ENCODE measurements around the gene AASDH.

AASDH gene, protein sequence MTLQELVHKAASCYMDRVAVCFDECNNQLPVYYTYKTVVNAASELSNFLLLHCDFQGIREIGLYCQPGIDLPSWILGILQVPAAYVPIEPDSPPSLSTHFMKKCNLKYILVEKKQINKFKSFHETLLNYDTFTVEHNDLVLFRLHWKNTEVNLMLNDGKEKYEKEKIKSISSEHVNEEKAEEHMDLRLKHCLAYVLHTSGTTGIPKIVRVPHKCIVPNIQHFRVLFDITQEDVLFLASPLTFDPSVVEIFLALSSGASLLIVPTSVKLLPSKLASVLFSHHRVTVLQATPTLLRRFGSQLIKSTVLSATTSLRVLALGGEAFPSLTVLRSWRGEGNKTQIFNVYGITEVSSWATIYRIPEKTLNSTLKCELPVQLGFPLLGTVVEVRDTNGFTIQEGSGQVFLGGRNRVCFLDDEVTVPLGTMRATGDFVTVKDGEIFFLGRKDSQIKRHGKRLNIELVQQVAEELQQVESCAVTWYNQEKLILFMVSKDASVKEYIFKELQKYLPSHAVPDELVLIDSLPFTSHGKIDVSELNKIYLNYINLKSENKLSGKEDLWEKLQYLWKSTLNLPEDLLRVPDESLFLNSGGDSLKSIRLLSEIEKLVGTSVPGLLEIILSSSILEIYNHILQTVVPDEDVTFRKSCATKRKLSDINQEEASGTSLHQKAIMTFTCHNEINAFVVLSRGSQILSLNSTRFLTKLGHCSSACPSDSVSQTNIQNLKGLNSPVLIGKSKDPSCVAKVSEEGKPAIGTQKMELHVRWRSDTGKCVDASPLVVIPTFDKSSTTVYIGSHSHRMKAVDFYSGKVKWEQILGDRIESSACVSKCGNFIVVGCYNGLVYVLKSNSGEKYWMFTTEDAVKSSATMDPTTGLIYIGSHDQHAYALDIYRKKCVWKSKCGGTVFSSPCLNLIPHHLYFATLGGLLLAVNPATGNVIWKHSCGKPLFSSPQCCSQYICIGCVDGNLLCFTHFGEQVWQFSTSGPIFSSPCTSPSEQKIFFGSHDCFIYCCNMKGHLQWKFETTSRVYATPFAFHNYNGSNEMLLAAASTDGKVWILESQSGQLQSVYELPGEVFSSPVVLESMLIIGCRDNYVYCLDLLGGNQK

DNA sequence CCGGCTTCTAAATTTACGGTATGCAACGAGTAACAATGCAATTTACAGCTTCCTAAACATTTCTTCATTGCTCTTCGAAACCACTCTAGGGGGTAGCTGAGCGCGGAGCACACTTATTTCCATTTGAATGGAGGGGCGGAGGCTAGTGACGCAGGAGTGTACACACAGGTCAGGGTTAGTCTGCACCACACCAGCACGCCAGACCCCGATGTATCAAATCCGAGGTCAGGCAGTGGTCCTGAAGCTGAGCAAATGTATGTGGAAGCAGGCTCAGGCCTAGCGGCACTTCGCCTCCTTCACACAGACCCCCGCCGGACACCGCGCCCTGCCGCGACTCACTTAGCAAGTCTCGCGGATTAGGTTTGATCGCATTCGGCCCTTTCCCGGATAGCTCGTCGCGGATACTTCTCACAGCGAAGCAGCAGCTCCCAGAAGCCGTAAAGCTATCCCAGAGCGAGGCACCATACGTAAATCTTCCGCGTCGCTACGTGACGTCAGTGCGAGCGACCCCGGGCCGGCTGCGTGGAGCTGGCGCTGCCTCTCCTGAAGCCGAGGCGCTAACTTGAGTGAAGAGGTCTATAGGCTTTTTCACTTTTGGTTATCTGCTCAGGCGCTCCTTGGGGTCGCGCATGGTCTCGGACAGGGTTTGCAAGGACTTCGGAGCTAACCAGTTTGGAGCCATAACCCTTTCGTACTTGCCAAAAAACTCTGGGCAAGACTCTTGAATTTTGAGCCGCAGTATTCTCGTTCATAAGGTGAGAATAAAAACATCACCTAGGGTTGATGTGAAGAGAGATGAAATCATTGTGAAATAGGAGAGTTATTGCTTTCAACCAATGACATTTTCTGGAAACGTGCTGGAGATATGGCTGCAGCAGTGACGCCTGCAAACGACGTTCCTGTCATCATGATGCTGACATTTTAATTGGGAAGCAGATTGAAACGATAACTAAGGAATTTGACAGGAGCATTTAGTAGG, at the start of gene AASDH:
Gene AASDH, minus strand, starts transcription at position 469 of the 979 bp plus-strand sequence. CDS start 3,192 bp downstream, outside the sequence.
- peak; percentile 89 to 95 for DNase-seq (ENCODE audit: low read depth in 2 of 2)

DNA sequence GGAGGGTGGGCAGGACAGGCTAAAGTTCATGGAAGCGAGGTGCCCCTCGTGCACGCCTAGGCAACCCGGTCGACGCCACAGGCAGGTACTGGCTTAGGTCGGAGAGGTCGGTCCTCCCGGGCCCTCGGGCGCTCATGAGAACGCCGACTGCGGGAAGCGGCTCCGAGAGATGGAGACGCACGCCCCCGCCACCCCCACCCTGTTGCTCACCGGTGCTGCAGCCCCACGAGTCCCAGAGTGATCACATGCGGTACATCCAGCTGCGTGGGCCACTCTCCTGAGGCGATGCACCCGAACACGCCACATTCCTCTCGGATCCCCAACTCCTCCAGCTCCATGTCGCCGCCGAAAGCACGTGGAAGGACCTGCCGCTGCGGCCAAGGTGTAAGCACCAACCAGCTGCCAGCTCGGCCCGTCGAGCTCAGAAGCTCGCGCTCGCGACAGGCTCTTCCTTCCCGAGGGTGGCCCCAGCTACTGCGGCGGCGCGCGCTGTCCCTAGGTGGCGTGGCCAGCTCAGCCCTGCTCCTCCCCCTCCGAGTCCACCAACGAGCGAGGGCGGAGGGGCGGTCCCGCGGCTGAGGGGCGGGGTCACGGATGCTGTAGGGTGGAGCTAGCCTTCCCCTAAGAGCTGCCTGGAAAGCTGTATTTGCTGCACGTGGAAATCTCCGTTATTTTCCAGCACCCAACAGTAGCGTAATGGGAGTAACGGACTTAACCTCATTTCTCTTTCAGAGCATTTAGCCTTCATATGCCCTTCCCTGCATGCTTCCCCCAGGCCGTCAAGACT, 48.0 kb upstream of the AASDH start, which contains the start of gene PPAT:
Gene PPAT, minus strand, starts transcription at position 476 of the 787 bp plus-strand sequence. Its CDS starts 138 bp downstream, at position 338.
- DNase-seq (ENCODE audit: low read depth in 2 of 2) = peak; percentile 97

DNA sequence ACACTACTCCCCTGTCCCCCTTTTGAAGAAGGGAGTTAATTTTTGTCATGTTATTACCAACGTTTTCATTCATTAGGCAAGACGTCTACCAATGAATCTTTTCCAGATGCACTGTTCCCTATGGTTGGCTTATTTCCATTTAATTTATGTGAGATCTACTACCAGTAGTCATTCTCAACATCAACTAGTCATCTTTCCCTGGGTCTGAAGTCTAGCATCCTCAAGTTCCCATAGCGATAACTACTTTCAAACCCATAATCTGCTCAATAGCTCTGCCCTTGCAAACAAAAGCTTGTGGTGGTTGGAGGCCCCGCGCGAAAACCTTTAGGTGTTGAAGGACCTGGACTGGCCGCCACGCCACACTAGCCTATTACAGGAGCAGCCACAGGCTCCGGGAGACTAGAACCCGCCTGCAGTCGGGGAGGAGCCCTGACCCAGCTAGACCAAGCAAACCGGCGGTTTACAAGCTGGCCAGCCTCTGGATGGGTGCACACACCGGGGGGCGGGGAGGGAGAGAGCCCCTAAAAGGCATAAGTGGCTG, 47.4 kb upstream of the AASDH start:
- no peak for DNase-seq (ENCODE audit: low read depth in 2 of 2)

DNA sequence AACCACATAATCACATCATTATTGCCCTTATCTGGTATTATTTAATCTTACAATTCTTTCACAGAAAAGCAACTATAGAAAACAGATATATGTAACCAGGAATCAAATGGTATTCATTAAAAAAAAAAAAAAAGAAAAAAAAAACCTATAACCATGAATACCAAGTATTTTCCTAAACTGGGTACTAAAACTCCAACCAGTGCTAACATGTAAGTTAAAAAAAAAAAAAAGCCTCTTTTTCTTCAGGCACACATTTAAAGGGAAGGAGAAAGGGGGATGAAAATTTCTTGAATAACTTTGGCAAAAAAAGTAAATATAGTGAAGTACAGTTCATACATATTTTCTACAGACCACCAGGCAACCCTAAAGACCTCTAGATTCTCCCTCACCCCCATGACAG, 46.0 kb upstream of the AASDH start:
- DNase-seq (ENCODE audit: low read depth in 2 of 2) = no peak

DNA sequence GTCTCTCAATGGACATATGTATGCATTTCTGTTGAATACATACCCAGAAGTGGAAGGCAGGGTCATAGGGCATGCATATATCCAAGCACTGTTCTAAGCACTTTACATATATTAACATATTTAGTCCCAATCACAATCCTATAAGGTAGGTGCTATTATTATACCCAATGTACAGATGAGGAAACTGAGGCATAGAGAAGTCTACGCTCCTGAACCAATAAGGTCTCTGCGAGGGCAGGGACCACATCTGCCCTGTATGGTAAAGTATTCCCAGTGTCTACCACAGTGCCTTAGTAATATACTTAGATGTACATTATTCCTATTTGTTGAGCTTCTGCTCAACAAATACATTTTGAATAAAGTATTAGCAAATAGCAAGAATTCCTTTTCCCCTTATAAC, 42.9 kb upstream of the AASDH start:
- no peak for DNase-seq (ENCODE audit: low read depth in 2 of 2)

DNA sequence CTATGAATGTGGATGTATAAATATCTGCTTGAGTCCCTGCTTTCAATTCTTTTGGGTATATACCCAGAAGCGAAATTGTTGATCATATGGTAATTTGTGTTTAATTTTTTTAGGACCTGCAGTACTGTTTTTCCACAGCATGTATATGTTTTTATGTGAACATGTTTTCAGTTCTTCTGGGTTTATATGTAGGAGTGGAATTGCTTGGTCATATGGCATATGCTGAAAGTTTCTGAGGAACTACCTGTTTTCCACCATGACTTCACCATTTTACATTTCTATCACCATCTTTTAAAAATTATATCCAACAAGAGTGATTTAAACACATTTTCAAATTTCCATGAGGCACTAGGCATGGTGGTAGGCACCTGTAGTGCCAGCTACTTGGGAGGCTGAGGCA, 39.9 kb upstream of the AASDH start:
- DNase-seq (ENCODE audit: low read depth in 2 of 2) = no peak

DNA sequence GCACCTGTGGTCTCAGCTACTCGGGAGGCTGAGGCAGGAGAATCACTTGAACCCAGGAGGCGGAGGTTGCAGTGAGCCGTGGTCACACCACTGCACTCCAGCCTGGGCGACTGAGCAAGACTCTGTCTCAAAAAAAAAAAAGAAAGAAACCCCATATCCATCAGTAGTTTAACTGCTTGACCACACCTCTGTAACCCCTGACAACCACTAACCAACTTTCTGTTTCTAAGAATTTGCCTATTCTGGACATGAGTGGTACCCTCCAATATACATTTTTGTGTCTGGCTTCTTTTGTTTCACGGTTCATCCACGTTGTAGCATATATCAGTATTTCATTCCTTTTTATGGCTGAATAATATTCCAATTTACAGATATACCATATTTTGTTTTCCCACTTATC, 39.0 kb upstream of the AASDH start:
- no peak for DNase-seq (ENCODE audit: low read depth in 2 of 2)

DNA sequence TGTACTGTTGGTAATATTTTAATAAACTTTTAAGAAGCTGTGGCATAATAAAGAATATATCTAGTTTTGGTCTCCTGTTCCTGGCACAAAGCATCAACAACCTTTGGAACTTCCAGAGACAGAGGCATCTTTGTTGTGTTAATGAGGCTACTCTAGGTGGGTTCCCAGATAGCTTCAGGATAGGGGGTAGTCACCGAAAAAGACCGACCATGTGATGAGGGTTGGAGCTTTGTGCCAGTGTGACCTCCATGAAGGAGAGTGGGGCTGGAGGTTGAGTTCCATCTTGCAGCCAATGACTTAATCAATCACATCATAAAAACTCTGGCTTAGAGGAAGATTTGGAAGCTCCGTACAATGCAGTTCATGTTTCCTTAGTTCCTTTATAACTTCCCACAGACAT, 38.2 kb upstream of the AASDH start:
- DNase-seq (ENCODE audit: low read depth in 2 of 2) = no peak

DNA sequence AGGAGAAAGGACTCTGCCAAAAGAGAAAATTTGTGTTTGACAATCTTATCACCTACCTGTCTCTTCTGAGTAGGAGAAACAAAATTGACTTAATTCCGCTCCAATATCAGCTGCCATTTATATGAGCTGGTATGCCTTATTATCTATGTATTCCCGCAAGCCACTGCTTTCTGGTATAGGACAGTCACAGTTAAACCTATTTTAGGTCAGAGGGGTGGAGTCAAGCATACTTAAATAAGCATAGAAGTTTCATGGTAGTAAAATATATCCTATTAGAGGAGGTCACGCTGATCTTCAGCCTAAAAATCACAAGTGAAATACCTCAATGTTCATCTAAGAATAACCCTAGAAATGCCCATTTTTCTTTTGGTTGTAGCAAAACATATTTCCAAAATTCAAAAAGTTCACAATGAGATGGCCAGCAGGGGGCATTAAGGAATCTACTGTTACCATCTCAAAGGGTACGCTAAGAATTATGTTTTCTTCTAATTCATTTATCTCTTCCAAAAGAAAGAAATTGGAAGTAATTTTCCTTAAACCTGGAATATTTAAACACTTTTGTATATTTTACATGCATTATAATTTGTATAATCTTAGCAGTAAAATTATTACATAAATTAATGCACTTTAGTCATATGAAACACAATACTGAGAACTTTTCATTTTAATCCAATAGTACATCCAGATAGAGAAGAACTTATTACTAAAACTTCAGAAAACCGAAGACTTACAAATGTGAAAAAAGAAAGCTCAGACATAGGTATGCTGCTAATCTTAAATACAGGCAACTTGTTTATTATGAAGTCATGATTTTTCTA, 37.6 kb upstream of the AASDH start:
- DNase-seq (ENCODE audit: low read depth in 2 of 2) = no peak

DNA sequence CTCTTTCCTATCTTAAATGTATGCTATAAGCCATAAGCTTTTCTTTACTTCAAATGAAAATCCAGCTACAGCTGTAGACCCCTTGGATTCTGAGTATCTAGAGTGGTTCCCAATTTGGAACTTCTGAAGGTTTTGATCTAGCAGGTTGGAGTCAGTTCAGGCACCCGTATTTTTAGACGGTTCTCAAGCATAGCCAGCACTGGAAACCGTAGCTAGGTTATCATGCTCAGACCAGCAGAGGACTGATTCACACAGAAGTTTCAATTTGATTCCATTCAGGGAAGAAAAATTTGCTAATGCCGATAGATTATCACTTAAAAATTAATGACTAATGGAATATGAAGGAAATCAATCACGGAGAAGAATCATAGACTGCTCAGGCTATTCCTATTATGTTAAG, 36.9 kb upstream of the AASDH start:
- DNase-seq (ENCODE audit: low read depth in 2 of 2) = no peak

DNA sequence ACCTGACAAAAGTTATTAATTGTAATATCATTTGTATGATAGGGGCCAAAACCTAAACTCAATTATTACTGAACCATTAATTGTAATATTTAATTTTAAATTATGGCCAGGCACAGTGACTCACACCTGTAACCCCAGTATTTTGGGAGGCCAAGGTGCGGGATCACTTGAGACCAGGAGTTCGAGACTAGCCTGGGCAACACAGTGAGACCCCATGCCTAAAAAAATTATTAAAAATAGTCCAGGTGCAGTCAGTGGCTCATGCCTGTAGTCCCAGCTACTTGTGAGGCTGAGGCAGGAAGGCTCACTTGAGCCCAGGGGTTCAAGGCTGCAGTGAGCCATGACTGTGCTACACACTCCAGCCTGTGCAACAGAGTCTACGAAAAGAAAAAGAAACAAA, 30.1 kb upstream of the AASDH start:
- no peak for DNase-seq (ENCODE audit: low read depth in 2 of 2)

DNA sequence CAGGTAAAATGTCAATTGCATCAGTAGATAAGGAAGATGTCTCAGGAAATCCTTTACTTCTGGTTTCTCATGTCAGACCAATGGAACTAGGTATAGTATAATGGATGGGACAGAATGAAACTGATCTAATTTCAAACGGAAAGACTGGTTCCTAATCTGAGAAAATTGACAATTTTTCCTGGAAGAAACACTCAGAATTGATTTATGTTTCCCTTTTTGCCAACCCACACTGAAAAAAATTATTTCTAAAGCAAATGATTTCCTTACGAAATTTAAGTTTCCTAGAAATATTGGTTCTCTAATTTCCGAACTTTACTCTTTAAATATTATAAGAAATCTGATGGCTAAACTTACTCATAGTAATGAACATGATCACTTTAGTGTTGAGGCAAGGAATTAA, 29.1 kb upstream of the AASDH start:
- DNase-seq (ENCODE audit: low read depth in 2 of 2) = no peak

DNA sequence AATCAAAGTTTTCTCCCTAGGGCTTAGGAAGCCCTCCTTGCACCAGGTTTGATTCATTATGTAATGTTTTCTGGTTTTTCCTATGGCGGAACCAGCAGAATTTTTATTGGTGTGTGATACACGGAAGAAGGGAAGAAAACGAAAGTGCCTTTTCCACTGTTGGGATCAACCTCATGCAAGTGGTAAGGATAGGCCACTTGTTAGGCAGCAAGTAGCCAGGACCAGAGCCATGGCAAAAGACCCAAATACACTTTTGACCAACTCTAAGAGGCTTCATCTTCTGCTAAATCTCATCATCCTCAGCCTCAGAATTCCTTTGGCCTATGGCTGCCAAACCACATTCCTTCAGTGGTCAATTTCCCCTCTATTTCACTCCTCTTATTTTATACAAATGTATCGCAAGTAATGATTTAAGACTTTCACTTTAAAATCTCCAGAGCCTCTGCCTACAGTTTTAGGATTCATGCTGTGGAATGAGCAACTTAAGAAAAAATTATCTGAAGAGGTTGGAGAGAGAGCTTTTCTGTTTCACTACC, 26.9 kb upstream of the AASDH start:
- DNase-seq (ENCODE audit: low read depth in 2 of 2) = no peak

DNA sequence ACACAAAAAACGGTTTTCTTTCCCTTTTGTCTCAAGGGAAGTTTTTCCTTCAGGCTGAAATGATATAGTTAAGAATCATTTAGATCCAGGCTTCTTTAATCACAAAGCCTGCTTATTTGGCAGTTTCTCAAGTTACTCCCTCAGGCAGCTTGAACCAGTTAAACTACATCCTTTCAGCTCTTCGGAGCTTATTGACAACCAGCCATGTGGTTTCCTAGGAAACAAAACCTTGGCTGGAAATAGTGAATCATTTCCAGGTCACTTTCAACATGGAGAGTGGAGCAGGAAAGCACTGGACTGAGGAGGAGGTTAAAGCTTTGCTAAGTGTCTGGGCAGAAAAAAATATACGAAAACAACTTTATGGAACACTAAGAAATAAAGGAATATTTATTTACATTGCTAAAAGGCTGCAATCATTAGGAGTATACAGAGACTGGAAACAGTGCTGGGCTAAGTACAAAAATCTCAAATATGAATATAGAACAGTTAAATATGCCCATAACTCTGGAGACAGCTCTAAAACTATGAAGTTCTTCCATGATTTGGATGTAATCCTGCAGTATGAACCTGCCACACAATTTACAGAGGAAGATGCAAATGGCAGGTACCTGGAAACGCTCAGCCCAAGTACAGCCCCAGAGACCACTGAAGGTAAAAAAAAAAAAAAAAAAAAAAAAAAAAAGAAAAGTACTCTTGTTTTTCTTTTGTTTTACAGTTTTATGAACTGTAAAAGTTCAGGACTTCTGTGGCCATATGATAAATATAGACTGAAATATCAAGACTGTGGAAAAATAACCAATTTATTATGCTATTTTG, 23.2 kb upstream of the AASDH start:
- DNase-seq (ENCODE audit: low read depth in 2 of 2) = no peak

DNA sequence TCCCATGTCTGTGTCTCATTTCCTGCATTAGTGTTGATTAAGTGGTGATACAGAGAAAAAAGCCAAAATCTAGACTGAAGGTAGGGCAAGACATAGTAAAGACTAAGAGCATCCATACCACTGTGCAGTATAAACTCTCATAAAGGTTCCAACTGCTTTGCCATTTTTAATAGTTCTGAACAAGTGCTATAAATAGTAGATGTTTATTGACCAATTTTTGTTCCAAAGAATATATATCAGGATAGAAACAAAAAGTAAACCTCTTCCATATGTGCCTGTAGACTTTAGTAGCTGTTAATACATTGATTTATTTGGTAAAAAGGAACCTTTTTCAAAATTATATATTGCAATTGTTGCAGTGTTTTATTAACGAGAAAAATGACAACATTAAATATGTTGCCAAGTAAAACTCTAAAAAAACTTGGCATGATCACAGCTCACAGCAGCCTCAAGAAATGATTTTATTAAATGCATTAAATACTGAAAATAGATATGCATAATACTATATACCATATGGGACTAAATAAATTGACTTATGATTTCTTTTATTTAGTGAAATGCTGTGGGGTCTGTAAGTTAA, 22.3 kb upstream of the AASDH start:
- no peak for DNase-seq (ENCODE audit: low read depth in 2 of 2)

DNA sequence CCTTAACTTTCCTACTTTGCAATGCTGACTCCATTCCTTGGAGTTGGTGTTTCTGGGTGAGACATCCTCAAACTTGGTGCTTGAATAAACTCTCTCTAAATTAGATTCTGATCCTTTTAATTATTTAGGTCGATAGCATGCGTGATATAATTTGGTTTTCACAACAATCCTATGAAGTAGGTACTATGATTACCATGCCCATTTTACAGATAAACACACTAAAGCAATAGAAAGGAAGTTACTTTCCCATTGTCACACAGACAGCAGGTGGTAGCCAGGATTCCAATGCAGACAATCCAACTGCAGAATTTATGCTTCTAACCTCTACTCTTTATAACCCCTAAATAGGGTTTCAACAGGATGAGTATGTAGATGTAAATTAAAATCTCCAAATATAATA, 21.7 kb upstream of the AASDH start:
- DNase-seq (ENCODE audit: low read depth in 2 of 2) = no peak

DNA sequence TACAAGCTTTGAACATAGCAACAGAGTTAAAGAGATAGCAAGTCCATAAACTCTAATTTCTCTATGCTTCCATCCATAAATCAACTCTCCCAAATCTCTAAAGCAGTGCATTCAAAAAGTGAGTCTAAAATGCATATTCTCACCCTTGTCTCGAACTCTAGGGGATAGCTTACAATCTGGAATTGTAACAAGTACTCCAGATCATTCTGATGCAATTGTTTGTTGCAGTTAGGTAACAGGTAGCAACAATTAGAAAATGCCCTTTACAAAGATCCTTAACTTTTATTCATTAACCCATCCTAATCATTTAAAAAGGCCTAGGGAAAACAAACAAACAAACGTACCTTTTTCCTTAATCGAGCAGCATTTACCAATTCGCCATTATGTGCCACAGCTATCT, 18.9 kb upstream of the AASDH start:
- no peak for DNase-seq (ENCODE audit: low read depth in 2 of 2)

DNA sequence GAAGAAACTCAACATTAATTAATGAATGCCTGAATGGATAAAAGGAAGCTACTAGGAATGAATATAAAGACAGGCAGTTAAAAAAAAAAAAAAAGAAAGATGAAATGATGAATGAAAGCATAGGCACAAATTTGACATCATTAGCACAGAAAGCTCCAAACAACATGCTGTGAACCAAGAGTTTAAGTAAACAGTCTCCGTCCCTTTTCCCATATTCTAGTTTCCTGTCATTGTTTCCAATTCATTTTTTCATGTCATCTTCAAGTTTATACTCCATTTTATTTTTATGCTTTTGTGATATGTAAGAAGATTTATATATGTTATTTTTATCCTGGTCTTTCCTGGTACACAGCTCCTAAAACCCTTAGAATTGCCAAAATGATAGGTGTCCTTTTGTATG, 17.7 kb upstream of the AASDH start:
- DNase-seq (ENCODE audit: low read depth in 2 of 2) = no peak
